Panc1 (cell line): ENCODE measurements around the gene CCRL2. TPM values are rescaled to one million over a fixed set of nuclear protein-coding genes. Genes with fewer than 3 reads are reported as not detected.

Experiments
- ATAC-seq: fragments of 200-7000 bp; cut with Tn5 transposase; 2 replicates; pipeline ENCODE4 v1.9.1; 2020; ENCODE audit warnings: mild to moderate bottlenecking, moderate library complexity
- BruUV-seq: library from RNA; stranded (reverse); fragments of 400-500 nt; replicated peaks from 2 replicates; lab custom pipeline; 2021; lab: Mats Ljungman, UMichigan
- CTCF ChIA-PET: fragments of 300-600 bp; sonication (Branson Sonifier 250); formaldehyde crosslinking; loops from one replicate; lab custom pipeline; 2022; ENCODE audit warnings: antibody characterized with exemption; lab: Charles Lee
- POLR2A ChIA-PET: fragments of 300-600 bp; sonication (Branson Sonifier 250); formaldehyde crosslinking; loops from one replicate; lab custom pipeline; 2022; ENCODE audit warnings: antibody characterized with exemption; lab: Charles Lee
- DNase-seq: peaks from one replicate; pipeline ENCODE4 v3.0.0-alpha.2; 2010; ENCODE audit warnings: low read depth, low spot score
- H3K27ac ChIP-seq: 2 replicates; pipeline ENCODE4 v1.5.1; 2011; ENCODE audit warnings: mild to moderate bottlenecking, low read length, inconsistent platforms
- H3K27me3 ChIP-seq: fragments of 200-500 bp; sonication (Bioruptor generic); 2 replicates; pipeline ENCODE4 v1.6.0; 2014; ENCODE audit warnings: low read length, inconsistent platforms; ENCODE audit not compliant: control insufficient read depth, insufficient read depth
- H3K36me3 ChIP-seq: fragments of 200-500 bp; sonication (Bioruptor generic); 2 replicates; pipeline ENCODE4 v1.5.1; 2014; ENCODE audit warnings: inconsistent platforms, mild to moderate bottlenecking, low read length, moderate library complexity; ENCODE audit not compliant: control insufficient read depth, insufficient read depth
- H3K4me1 ChIP-seq: 2 replicates; pipeline ENCODE4 v1.5.1; 2011; ENCODE audit warnings: inconsistent platforms, mild to moderate bottlenecking, low read length, moderate library complexity; ENCODE audit not compliant: control insufficient read depth, insufficient read depth
- H3K4me3 ChIP-seq, 2 experiments: 2 replicates each; pipeline ENCODE4 v1.5.1; 2011 to 2012; ENCODE audit warnings: low read depth in 2 of 2, low read length in 2 of 2, mild to moderate bottlenecking in 2 of 2, inconsistent platforms in 1 of 2, moderate library complexity in 1 of 2
- H3K9me3 ChIP-seq: fragments of 200-500 bp; sonication (Bioruptor generic); 2 replicates; pipeline ENCODE4 v1.5.1; 2014; ENCODE audit warnings: low read depth, mild to moderate bottlenecking, inconsistent platforms, low read length, moderate library complexity; ENCODE audit not compliant: control insufficient read depth, insufficient read depth
- POLR2AphosphoS5 ChIP-seq: IDR thresholded peaks from 2 replicates; pipeline ENCODE4 v1.6.1; 2012; ENCODE audit warnings: mild to moderate bottlenecking, low read depth, low read length, moderate library complexity
- SIN3A ChIP-seq: IDR thresholded peaks from 2 replicates; pipeline ENCODE4 v1.6.1; 2012; ENCODE audit warnings: low read depth, mild to moderate bottlenecking, low read length, moderate library complexity, borderline replicate concordance; ENCODE audit not compliant: insufficient read depth
- TCF7L2 ChIP-seq: IDR thresholded peaks from 2 replicates; pipeline ENCODE4 v1.6.1; 2011; ENCODE audit warnings: mild to moderate bottlenecking, low read depth, low read length, inconsistent platforms
- in situ Hi-C: cut with HindIII; loops from 2 replicates; pipeline ENCODE4 v1.10.0; 2016; ENCODE audit warnings: low sequenced_read_pairs, low pct_unique_long_range_greater_than_20kb
- intact Hi-C: fragments of 100-400 bp; cut with micrococcal nuclease; formaldehyde crosslinking; loops from one replicate; pipeline ENCODE4 v1.10.0; 2022; ENCODE audit not compliant: unreplicated experiment
- total RNA-seq: library from RNA; stranded (reverse); gene quantifications from one replicate; pipeline ENCODE4 v1.2.1, GENCODE V29; 2021; ENCODE audit not compliant: unreplicated experiment
- TF ChIP-seq, protein P1 (sequence below): fragments of 450-650 bp; IDR thresholded peaks from 2 replicates; pipeline ENCODE4 v1.5.1; 2017; ENCODE audit warnings: mild to moderate bottlenecking
- TF ChIP-seq, protein P2 (sequence below), 2 experiments: IDR thresholded peaks; 2 replicates each; pipeline ENCODE4 v1.6.1; 2011 to 2012; ENCODE audit warnings: low read depth in 2 of 2, control low read depth in 1 of 2, low read length in 1 of 2, mild to moderate bottlenecking in 1 of 2, moderate library complexity in 1 of 2; ENCODE audit not compliant: insufficient read depth in 1 of 2

CCRL2 gene
- total RNA-seq, 1 experiment from 2014 or later: not detected

DNA sequence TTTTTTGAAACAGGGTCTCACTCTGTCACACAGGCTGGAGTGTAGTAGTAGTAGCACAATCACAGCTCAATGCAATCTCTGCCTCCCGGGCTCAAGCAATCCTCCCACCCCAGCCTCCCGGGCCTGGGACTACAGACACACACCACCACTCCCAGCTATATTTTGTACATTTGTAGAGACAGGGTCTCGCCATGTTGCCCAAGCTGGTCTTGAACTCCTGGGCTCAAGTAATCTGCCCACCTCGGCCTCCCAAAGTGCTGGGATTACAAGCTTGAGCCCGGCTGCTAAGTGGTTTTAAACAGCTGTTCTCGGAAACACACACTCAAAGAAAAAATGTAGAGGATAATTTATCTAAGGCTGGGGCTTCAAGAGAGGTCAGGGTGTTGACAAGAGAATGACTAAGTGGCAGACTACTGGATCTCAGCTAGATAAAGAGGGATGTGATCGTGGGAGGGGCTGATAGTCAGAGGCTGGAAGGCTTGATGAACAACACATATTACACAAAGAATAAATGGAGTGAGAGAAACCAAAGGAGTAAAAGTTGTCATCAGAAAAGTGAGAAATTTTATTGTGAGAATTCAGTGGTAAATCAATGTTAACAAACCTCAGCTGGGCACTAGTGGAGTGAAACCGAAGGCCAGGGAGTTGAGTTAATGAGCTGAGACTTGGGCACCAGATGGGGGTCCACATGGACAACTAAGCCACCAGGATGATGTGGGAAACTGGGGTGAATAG is 6.9 kb upstream of the CCRL2 start:
- no peak overlapping the region for H3K4me3 ChIP-seq
- POLR2A ChIA-PET: no interaction called here
- H3K9me3 ChIP-seq: no peaks in the 10 kb centered on the region
- H3K36me3 ChIP-seq: no peaks in the 10 kb centered on the region
- DNase-seq (no peak), ATAC-seq (no peak)
- BruUV-seq: no TSS peak
- in situ Hi-C loops (no loop called here), intact Hi-C loops (no loop called here)
- H3K27ac ChIP-seq: no peak overlapping the region
- no peaks in the 10 kb centered on the region for H3K4me1 ChIP-seq
- H3K27me3 ChIP-seq: no peaks in the 10 kb centered on the region
- TF ChIP-seq SIN3A (no peak), TCF7L2 (no peak), POLR2AphosphoS5 (no peak)
- TF ChIP-seq, protein P1, sequence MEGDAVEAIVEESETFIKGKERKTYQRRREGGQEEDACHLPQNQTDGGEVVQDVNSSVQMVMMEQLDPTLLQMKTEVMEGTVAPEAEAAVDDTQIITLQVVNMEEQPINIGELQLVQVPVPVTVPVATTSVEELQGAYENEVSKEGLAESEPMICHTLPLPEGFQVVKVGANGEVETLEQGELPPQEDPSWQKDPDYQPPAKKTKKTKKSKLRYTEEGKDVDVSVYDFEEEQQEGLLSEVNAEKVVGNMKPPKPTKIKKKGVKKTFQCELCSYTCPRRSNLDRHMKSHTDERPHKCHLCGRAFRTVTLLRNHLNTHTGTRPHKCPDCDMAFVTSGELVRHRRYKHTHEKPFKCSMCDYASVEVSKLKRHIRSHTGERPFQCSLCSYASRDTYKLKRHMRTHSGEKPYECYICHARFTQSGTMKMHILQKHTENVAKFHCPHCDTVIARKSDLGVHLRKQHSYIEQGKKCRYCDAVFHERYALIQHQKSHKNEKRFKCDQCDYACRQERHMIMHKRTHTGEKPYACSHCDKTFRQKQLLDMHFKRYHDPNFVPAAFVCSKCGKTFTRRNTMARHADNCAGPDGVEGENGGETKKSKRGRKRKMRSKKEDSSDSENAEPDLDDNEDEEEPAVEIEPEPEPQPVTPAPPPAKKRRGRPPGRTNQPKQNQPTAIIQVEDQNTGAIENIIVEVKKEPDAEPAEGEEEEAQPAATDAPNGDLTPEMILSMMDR: no peak
- TF ChIP-seq, protein P2, sequence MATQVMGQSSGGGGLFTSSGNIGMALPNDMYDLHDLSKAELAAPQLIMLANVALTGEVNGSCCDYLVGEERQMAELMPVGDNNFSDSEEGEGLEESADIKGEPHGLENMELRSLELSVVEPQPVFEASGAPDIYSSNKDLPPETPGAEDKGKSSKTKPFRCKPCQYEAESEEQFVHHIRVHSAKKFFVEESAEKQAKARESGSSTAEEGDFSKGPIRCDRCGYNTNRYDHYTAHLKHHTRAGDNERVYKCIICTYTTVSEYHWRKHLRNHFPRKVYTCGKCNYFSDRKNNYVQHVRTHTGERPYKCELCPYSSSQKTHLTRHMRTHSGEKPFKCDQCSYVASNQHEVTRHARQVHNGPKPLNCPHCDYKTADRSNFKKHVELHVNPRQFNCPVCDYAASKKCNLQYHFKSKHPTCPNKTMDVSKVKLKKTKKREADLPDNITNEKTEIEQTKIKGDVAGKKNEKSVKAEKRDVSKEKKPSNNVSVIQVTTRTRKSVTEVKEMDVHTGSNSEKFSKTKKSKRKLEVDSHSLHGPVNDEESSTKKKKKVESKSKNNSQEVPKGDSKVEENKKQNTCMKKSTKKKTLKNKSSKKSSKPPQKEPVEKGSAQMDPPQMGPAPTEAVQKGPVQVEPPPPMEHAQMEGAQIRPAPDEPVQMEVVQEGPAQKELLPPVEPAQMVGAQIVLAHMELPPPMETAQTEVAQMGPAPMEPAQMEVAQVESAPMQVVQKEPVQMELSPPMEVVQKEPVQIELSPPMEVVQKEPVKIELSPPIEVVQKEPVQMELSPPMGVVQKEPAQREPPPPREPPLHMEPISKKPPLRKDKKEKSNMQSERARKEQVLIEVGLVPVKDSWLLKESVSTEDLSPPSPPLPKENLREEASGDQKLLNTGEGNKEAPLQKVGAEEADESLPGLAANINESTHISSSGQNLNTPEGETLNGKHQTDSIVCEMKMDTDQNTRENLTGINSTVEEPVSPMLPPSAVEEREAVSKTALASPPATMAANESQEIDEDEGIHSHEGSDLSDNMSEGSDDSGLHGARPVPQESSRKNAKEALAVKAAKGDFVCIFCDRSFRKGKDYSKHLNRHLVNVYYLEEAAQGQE (IDR thresholded peaks at IDR 0.05; ENCODE audit: insufficient read depth in 1 of 2, low read depth in 2 of 2, low read length in 1 of 2): no peak
- CTCF ChIA-PET: no interaction called here

DNA sequence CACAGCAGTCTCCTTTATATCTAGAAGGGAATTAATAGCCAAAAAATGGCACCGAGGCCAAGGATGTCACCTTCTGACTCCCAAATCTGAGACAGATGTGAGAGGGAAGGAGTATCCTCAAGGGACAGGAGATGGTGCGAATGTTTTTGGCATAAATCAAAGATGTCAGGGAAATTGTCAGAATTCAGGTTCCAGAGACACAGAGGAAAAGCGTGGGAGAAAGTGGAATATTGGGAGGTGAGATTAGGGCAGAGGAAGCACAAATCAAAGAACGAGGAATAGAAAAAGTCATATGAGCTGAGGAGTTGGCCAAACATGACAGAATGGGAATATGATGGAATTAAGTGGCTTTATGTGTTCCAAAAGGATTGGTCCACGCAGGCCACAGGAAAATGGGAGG is 6.2 kb upstream of the CCRL2 start:
- no TSS peak for BruUV-seq
- ChIA-PET POLR2A (no interaction called here), CTCF (no interaction called here)
- ATAC-seq: no peak
- intact Hi-C loops: no loop called here
- H3K36me3 ChIP-seq: no peaks in the 10 kb centered on the region
- H3K4me3 ChIP-seq: no peak overlapping the region
- no peaks in the 10 kb centered on the region for H3K27me3 ChIP-seq
- in situ Hi-C loops: no loop called here
- TF ChIP-seq SIN3A (no peak), POLR2AphosphoS5 (no peak), TCF7L2 (no peak)
- TF ChIP-seq, protein P2 (IDR thresholded peaks at IDR 0.05; ENCODE audit: insufficient read depth in 1 of 2, low read depth in 2 of 2, low read length in 1 of 2): no peak
- TF ChIP-seq, protein P1: no peak
- H3K27ac ChIP-seq: no peak overlapping the region
- no peaks in the 10 kb centered on the region for H3K4me1 ChIP-seq
- no peaks in the 10 kb centered on the region for H3K9me3 ChIP-seq
- DNase-seq: no peak
